Mucosa of rectum (tissue), 2 donors: ENCODE results near the gene TOX2.

Experiments used
- H3K27ac ChIP-seq, 2 donors: one replicate each; pipeline ENCODE4 v1.7.0; 2013; ENCODE audit warnings: inconsistent platforms in 2 of 2, low read depth in 2 of 2, low read length in 2 of 2
- H3K27me3 ChIP-seq, 2 donors: one replicate each; pipeline ENCODE4 v1.7.0; 2013; ENCODE audit warnings: low read length in 2 of 2; ENCODE audit not compliant: control insufficient read depth in 2 of 2, insufficient read depth in 2 of 2
- H3K36me3 ChIP-seq, 2 donors: one replicate each; pipeline ENCODE4 v1.7.0; 2013; ENCODE audit warnings: low read length in 2 of 2; ENCODE audit not compliant: control insufficient read depth in 2 of 2, insufficient read depth in 2 of 2
- H3K4me1 ChIP-seq, 2 donors: one replicate each; pipeline ENCODE4 v1.7.0; 2013; ENCODE audit warnings: low read length in 2 of 2, mild to moderate bottlenecking in 1 of 2; ENCODE audit not compliant: control insufficient read depth in 2 of 2, insufficient read depth in 2 of 2
- H3K4me3 ChIP-seq, 2 donors: one replicate each; pipeline ENCODE4 v1.7.0; 2013; ENCODE audit warnings: low read length in 2 of 2
- H3K9ac ChIP-seq, 2 donors: one replicate each; pipeline ENCODE4 v1.7.0; 2013; ENCODE audit warnings: low read length in 2 of 2, low read depth in 1 of 2, mild to moderate bottlenecking in 1 of 2
- H3K9me3 ChIP-seq, 2 donors: one replicate each; pipeline ENCODE4 v1.7.0; 2013; ENCODE audit warnings: low read length in 2 of 2; ENCODE audit not compliant: control insufficient read depth in 2 of 2
- donor health status: healthy.
- donor health status: Normal muscosa, but diverticular disease.

TOX2 gene, protein sequence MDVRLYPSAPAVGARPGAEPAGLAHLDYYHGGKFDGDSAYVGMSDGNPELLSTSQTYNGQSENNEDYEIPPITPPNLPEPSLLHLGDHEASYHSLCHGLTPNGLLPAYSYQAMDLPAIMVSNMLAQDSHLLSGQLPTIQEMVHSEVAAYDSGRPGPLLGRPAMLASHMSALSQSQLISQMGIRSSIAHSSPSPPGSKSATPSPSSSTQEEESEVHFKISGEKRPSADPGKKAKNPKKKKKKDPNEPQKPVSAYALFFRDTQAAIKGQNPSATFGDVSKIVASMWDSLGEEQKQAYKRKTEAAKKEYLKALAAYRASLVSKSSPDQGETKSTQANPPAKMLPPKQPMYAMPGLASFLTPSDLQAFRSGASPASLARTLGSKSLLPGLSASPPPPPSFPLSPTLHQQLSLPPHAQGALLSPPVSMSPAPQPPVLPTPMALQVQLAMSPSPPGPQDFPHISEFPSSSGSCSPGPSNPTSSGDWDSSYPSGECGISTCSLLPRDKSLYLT

GRCh38 chr20:43914311-43915210, at the start of gene TOX2:
TSS of gene TOX2 (plus strand) at chr20:43914852. CDS start at chr20:43914892, 40 bp downstream.
- Histone ChIP-seq H3K4me1 (peaks cover 11% of the 10 kb centered on the region in 2 donors), H3K9me3 (peaks cover 0 to 4% of the 10 kb centered on the region in 2 donors), H3K27me3 (peaks cover 11 to 18% of the 10 kb centered on the region in 2 donors), H3K9ac (peak within 1 kb of the TSS; percentile 32 to 75), H3K36me3 (no peaks in the 10 kb centered on the region), H3K27ac (peak within 1 kb of the TSS; percentile 21 to 52), H3K4me3 (peak within 1 kb of the TSS; percentile 60 to 75)

DNA sequence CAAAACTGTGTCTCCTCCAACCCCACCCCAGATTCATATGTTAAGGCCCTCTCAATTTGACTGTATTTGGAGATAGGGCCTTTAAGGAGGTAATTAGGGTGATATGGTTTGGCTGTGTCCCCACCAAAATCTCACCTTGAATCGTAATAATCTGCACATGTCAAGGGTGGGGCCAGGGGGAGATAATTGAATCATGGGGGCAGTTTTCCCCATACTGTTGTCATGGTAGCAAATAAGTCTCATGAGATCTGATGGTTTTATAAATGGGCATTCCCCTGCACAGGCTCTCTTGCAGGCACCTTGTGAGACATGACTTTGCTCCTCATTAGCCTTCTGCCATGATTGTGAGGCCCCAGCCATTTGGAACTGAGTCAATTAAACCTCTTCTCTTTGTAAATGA, 46.6 kb upstream of the TOX2 start:
- H3K27me3 ChIP-seq: no peaks in the 10 kb centered on the region
- H3K9me3 ChIP-seq: no peaks in the 10 kb centered on the region
- no peak overlapping the region for H3K9ac ChIP-seq
- no peaks in the 10 kb centered on the region for H3K4me1 ChIP-seq
- H3K4me3 ChIP-seq: no peak overlapping the region
- no peaks in the 10 kb centered on the region for H3K36me3 ChIP-seq
- H3K27ac ChIP-seq: no peak overlapping the region

GRCh38 chr20:43870484-43870883, 44.2 kb upstream of the TOX2 start:
- Histone ChIP-seq H3K9me3 (no peaks in the 10 kb centered on the region), H3K27ac (no peak overlapping the region), H3K4me1 (no peaks in the 10 kb centered on the region), H3K4me3 (no peak overlapping the region), H3K36me3 (no peaks in the 10 kb centered on the region), H3K27me3 (no peaks in the 10 kb centered on the region), H3K9ac (no peak overlapping the region)

GRCh38 chr20:43878776-43879175, 35.9 kb upstream of the TOX2 start:
- no peaks in the 10 kb centered on the region for H3K4me1 ChIP-seq
- H3K9me3 ChIP-seq: no peaks in the 10 kb centered on the region
- H3K27ac ChIP-seq: no peak overlapping the region
- no peak overlapping the region for H3K4me3 ChIP-seq
- no peaks in the 10 kb centered on the region for H3K27me3 ChIP-seq
- H3K36me3 ChIP-seq: no peaks in the 10 kb centered on the region
- no peak overlapping the region for H3K9ac ChIP-seq

GRCh38 chr20:43893930-43894329, 20.7 kb upstream of the TOX2 start:
- Histone ChIP-seq H3K27me3 (no peaks in the 10 kb centered on the region), H3K4me1 (no peaks in the 10 kb centered on the region), H3K4me3 (no peak overlapping the region), H3K27ac (no peak overlapping the region), H3K9me3 (peaks cover 0 to 3% of the 10 kb centered on the region in 2 donors), H3K36me3 (no peaks in the 10 kb centered on the region), H3K9ac (no peak overlapping the region)

DNA sequence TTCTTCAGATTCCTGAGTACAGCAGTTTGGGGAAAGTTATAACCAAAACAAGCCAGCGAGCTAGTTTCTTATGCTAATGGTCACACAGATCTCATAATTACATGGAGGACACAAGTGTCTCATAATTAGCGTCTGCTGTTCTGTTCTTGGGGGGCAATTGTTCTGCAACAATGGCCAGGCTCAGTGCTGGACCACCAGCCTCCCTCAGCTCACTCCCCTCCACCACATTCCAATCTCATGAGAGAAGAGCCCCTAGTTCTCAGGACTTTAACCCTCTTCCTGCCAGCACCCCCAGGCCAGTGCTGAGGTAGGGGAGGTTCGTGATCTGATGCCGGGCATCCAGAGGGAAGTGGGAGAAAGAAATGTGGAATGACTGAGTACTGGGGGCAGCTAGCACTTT, 20.2 kb upstream of the TOX2 start:
- H3K27me3 ChIP-seq: no peaks in the 10 kb centered on the region
- H3K27ac ChIP-seq: no peak overlapping the region
- H3K9me3 ChIP-seq: peaks cover 0 to 3% of the 10 kb centered on the region in 2 donors
- H3K36me3 ChIP-seq: no peaks in the 10 kb centered on the region
- no peak overlapping the region for H3K9ac ChIP-seq
- no peaks in the 10 kb centered on the region for H3K4me1 ChIP-seq
- no peak overlapping the region for H3K4me3 ChIP-seq

DNA sequence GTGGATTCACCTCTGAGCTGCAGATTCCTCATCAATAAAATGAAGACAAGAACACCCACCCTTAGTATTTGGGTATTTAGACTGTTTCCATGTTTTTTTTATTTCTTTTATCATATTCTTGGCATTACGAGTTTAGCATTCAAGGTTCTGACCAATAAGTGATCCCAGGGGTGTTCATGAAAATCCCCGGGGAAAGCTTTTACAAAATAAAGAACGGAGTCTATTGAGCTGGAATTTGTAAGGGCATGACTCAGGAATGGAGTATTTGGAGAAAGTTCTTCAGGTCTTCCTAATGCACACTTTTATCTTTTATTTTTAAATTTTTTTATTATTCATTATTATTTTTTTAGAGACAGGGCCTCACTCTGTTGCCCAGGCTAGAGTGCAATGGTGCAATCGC, 19.4 kb upstream of the TOX2 start:
- Histone ChIP-seq H3K4me3 (no peak overlapping the region), H3K9ac (no peak overlapping the region), H3K27me3 (no peaks in the 10 kb centered on the region), H3K4me1 (peaks cover 0 to 2% of the 10 kb centered on the region in 2 donors), H3K27ac (no peak overlapping the region), H3K36me3 (no peaks in the 10 kb centered on the region), H3K9me3 (peaks cover 0 to 3% of the 10 kb centered on the region in 2 donors)

- Histone ChIP-seq H3K9me3 (no peaks in the 10 kb centered on the region), H3K9ac (no peak overlapping the region), H3K27ac (no peak overlapping the region), H3K4me3 (no peak overlapping the region), H3K27me3 (no peaks in the 10 kb centered on the region), H3K36me3 (no peaks in the 10 kb centered on the region), H3K4me1 (peaks cover 0 to 2% of the 10 kb centered on the region in 2 donors)
Measured at GRCh38 chr20:43899274-43900120, 15.2 kb upstream of the TOX2 start.

DNA sequence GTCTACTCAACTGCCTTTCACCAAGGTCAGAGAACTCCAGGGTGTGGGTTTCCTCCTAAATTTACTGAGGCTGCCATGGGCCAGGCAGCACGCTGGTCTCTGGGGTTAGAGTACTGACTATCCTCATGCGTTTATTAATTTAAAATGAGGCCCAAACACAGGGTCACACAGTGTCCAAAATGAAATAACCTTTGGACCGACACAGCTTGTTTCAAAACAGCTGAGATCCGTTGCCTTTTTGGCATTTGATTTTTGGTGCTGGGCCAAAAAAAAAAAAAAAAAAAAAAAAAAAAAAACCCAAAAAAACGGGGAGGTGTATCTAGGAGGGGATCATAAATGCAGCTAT, 14.6 kb upstream of the TOX2 start:
- Histone ChIP-seq H3K9ac (no peak overlapping the region), H3K4me1 (peaks cover 0 to 2% of the 10 kb centered on the region in 2 donors), H3K9me3 (no peaks in the 10 kb centered on the region), H3K4me3 (no peak overlapping the region), H3K27me3 (no peaks in the 10 kb centered on the region), H3K36me3 (no peaks in the 10 kb centered on the region), H3K27ac (no peak overlapping the region)
